CD4-positive, alpha-beta T cell treated with Interferon alpha-2 for 1 hour (primary cell): ENCODE measurements around the gene IDI1.
"Not testable (repeated sequence)": the region's sequence is repeated elsewhere in the genome, so short reads cannot be mapped to it uniquely, and the experiment has no call there.

Experiments used
- DNase-seq, 2 donors: peaks; one replicate each; pipeline ENCODE4 v3.0.0-alpha.2; 2020 to 2022

Gene IDI1

DNA sequence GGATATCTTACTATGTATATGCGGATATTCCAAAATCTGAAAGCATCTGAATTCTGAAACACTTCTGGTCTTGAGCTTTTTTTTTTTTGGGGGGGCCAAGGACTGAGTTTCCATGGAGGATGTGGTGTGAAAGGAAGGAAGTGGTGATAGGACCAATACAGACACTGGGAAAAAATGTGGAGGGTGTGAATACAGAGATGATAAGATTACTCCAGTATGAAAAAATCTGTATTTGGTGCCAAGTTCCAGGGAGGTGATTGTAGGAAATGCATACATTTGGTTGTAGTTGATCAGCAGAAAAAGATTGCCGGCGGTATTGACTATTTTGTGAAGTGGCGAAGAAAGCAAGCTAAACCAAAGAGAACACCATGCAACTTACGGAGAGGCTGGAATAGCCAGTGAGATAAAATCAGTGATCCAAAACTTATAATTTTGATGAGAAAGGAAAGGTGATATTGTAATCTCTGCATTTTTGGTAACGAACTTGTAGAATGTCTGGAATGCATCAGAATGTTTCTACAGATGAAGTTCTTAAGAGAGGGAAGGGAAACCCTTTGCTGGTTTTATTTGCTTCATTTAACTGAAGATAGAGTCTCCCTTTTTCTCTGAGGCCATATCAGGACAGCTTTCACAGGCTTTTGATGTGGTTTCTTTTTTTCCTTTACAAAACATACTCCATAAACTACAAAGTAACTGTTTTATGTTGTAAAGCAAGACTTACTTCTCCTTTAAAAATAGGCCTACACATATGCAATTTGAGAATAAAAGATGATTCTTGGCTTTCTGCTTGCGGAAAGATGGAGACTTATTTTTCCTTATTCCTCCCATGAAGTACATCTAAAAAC is 13.2 kb upstream of the IDI1 start:
- peak in 1 of 2 donors; percentile 34 for DNase-seq

DNA sequence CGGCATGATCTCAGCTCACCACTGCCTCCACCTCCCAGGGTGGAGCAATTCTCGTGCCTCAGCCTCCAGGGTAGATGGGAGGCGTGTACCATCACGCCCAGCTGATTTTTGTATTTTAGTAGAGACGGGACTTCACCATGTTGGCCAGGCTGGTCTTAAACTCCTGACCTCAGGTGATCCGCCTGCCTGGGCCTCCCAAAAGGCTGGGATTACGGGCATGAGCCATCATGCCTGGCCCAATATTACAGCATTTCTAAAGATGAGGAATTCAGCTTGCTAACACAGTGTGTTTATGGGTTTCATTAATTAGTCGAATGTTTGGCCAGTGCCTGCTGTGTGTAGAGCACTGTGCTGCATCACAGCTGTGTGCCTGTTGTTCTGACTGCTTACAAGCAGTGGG is 11.0 kb upstream of the IDI1 start:
- DNase-seq: no peak

DNA sequence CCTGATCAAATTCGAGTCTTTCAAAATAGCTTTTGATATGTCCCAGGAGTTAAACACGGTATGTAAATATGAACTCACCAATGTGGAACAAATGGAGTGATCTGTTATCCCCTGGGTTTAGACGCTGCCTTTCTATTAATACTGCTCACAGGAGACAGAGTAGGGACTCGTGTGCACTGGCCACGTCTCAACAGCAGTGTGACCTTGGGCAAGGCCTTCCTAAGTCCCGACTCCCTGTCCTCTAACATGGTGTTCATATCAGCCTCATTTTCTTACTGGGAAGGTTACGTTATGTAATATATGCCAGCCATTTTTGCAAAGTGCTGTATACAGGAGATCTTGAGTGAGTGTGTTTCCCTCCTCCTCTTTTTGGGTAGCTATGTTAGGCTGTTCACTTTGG is 9.1 kb upstream of the IDI1 start:
- DNase-seq: no peak

DNA sequence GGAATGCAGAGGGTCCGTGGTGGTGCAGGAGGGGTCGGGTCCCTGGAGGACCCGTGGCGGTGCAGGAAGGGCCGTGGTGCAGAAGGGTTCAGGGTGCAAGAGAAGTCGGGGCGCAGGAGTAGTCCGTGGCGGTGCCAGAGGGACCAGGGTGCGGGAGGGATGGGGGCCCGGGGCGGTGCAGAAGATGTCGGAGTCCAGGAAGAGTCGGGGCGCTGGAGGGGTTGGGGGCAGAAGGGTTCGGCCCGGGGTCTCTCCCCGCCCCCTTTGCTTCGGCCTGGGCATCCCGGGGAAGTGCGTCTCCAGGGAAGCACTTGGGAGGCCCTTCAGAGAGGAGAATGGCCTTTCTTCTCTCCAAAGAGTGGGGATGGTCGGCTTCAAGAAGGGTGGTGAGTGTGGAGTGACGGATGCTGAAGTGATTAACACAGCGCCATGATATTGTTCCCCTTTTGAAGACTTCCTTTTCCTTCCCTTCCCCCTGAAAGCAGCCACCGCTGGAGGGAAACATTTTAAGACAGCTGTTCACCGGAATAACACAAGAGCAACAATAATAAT is 8.3 kb upstream of the IDI1 start:
- no peak for DNase-seq

DNA sequence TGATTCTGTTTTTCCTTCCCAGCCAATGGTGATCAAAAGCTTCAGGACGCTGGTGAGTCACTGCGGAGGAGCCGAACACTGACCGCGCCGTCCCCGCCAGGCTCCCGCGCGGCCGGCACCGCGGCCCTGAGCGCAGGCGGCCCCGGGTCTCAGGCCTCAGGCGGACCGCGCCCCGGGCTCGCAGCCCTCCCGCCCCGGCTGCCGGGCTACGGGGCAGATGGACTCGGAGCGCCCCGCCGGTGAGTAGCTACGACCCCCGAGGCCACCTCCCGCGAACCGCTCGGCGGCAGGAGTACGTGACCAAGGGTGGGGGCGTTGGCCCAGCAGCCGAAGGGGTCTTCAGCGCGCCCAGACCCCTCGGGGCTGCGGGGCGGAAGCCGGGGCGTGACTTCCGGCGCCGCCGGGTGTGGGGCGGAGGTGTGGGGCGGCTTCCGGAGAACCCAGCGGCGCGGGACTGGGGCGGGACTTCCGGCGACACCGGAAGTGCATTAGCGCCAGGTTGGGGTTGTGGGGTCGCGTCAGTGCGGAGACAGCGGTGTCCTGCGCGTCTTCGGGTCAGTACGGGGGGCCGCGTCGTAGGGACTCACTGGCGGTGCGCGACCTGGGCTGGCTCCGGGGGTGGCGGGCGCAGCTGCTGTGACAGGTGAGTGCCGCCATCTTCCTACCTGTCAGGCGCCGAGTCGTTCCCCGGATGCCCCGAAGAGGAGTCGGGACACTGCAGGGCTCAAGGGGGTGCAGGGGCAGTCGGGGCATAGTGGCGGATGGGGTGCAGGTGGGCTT is 7.6 kb upstream of the IDI1 start, which contains the start of gene WDR37:
TSS of gene WDR37 (plus strand) at position 60 of the 780 bp plus-strand sequence. CDS start 15,771 bp downstream, outside the sequence.
- peak; percentile 85 to 90 for DNase-seq

DNA sequence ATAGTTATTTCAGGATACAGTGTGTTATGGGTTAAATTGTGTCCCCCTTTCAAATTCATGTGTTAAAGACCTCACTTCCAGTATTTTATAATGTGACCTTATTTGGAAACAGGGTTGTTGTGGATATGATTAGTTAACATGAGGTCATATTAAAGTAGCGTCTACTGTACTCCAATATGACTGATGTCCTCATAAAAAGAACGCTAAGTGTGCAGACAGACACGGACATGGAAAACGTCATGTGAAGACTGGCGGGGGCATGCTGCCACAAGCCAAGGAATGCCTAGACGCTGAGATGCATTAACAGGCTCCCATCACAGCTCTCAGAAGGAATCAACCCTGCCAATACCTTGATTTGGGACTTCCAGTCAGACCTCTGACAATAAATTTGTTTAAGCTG is 5.8 kb upstream of the IDI1 start:
- DNase-seq: no peak

DNA sequence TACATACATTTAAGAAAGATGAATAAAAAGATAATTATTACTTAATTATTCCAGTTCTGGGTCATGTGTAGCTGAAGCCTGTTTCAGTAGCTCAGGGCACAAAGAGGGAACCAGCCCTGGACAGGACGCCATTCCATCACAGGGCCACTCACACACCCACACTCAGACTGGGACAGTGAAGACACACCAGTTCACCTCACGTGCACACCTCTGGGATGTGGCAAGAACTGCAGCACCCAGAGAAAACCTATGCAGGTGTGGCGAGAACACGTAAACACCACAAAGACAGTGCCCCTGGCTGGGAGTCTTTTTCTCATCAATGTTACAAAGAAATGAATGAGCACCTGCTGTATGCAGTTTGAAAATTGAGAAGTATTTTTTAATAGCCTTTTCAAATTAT is 1.6 kb upstream of the IDI1 start:
- DNase-seq: peak; percentile 52 to 72

DNA sequence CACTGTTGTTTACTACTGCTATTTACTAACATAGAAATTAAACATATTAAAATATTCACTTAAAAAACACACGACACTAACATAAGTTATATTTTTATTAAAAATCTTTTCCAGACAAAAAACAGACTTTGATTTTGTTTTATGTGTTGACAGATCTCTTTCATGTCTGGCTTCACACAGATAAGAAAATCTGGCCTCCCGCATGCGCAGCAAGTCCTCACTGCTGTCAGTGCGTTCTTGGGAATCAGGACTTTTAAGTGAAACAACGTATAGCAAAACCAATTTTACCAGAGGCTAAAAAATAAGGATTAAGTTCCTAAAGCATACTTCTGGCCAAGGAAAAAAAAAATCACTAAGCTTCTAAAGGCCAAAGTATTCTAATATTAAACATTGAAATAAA is 1.2 kb upstream of the IDI1 start:
- DNase-seq: peak in 1 of 2 donors; percentile 50

DNA sequence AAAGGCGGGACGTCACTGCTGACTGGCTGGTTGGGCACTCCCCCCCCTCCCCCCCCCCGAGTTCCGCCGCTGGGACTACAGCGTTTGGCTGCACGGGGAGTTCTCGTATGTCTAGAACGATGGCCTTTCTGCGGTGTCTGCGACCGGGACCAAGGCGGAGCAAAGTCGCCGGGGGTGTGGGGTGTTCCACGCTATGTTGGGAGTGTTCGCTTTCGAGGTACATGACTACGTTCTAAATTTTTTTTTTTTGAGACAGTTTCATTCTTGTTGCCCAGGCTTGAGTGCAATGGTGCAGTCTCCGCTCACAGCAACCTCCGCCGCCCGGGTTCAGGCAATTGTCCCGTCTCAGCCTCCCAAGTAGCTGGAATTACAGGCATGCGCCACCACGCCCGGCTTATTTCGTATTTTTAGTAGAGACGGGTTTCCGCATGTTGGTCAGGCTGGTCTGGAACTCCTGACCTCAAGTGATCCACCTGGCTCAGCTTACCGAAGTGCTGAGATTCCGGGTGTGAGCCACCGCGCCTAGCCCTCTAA is 573 bp upstream of the IDI1 start:
- no peak for DNase-seq

DNA sequence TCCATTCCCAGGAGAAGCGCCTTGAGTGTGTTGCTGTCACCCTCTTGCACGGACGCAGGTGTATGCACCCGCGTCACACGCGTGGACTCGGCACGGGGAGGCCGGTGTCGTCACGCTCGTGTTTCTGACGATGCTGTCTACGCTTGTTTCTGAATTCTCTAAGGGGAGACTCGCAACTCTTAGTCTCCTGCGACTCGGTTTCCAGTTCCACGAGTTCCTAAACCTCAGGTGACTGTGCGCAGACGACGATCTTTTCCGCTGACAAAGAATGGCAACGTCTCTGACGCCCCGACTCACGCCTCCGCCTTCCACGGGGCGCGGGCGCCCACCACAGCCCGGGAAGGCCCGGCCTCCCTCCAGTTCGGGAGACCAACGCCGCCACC is 579 bp downstream of the IDI1 start:
- peak in 1 of 2 donors; percentile 75 for DNase-seq

DNA sequence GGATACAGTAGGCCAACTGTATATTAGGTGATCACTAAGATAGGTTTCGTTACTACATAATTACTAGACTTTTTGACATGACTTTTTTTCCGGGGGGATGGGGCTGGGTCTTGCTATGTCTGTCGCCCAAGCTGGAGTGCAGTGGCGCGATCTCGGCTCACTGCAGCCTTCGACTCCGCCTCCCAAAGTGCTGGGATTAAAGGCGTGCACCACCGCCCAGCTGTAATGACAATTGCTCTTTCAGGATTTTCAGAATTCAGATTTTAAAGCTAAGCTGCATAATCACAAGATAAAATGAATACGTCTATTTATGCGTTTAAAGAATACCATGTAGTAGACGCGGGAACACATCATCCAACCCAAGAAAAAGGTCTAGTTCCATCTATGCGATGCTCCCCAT is 982 bp downstream of the IDI1 start:
- DNase-seq: no peak

DNA sequence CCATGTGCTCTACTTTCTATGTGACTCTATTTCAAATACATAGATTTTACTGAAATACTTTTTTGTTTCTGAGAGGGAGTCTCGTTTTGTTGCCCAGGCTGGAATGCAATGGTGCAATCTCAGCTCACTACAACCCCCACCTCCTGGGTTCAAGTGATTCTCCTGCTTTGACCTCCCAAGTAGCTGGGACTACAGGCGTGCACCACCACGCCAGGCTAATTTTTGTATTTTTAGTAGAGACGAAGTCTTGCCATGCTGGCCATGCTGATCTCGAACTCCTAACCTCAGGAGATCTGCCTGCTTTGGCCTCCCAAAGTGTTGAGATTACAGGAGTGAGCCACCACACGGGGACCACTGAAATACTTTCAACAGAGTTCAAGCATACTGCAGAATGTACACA is 3.5 kb downstream of the IDI1 start:
- no peak for DNase-seq

DNA sequence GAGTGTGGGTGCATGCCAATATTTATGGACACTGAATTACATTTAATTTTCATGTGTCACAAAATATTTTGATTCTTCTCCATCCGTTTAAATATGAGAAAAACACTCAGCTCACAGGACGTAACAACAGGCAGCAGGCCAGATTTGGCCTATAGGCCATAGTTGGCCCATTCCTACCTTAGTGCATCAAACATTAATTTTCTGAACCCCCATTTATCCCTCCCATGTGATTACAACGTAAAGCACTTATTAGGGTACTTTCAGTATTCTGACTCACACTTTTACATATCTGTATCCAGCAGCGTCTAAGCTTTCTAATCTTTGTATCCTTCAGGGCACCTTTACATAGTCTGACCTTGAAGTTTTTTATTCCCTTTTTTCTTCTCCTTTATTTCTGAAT is 4.0 kb downstream of the IDI1 start:
- DNase-seq: no peak

DNA sequence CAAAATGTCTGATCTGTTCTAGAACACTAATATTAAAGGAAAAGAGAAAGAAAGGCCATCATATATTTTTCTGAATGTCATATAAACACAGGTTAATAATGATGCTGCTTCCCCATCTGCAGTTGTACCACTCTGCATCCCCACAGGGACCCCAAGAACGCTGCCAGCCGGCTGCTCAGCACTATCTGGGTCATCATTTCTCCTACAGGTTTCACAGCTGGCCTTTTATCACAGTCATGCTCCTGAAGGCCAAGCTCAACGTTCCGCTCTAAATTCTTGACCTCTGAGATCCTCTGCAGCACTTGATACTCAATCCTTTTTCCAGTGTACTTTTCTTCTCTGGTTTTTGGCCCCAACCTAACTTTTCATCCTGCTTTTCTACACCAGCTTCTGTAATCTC is 4.8 kb downstream of the IDI1 start:
- no peak for DNase-seq

DNA sequence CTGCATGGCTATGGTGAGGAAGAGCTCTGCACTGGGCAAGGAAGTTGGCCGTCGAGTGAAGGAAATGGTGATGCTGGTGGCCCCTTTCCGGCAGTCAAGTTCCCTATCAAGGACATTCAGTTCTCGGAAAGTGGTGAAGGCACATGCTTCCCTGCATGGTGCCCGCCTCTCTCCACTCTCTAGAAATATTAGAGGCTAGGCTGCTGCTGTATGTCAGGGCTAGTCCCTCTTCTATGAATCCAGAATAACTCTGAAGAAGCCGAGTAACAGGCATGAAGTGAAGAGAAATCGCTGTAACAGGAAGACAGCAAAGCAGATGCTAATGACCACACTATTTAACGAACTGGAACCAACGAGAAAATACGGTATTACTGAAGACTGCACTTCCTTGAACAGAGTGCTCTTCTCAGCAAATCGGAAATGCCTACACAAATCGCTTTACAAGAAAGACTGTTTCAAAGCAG is 5.4 kb downstream of the IDI1 start:
- DNase-seq: peak; percentile 74 to 78

DNA sequence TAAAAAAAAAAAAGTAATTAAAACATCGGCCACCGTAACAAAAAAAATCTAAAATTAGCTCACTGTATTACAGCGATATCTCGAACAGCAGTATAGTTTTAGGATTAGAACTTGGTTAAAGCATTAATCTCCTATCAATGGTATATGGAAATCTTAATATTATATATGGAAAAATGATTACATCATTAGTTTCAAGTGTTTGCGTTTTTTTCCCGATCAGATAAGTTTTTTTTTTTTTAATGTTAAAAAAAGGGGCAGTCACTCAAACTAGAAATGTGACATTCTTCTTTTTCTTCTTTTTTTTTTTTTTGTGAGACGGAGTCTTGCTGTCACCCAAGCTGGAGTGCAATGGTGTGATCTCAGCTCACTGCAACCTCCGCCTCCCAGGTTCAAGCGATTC is 7.4 kb downstream of the IDI1 start:
- no peak for DNase-seq

DNA sequence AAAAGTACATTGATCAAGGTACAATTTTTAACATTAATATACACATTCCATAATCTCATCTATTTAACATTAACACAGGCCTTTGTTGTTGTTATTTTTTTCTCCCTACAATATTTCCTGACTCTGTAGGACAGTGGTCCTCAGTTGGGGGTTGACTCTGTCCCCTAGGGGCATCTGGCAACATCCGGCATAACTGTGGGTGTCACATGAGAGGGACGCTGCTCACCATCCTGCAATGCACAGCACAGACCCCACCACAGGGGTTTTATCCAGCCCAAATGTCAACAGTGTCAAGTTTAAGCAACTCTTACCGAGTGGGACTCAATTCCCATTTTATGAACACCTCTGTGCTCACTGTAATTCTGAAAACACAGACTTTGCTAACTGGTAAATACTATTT is 8.8 kb downstream of the IDI1 start:
- no peak for DNase-seq

DNA sequence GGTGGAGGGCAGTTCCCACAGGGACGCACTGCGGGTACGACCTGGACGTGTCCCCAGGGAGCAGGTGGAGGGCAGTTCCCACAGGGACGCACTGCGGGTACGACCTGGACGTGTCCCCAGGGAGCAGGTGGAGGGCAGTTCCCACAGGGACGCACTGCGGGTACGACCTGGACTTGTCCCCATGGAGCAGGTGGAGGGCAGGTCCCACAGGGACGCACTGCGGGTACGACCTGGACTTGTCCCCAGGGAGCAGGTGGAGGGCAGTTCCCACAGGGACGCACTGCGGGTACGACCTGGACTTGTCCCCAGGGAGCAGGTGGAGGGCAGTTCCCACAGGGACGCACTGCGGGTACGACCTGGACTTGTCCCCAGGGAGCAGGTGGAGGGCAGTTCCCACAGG is 10.2 kb downstream of the IDI1 start:
- not testable (repeated sequence) for DNase-seq

DNA sequence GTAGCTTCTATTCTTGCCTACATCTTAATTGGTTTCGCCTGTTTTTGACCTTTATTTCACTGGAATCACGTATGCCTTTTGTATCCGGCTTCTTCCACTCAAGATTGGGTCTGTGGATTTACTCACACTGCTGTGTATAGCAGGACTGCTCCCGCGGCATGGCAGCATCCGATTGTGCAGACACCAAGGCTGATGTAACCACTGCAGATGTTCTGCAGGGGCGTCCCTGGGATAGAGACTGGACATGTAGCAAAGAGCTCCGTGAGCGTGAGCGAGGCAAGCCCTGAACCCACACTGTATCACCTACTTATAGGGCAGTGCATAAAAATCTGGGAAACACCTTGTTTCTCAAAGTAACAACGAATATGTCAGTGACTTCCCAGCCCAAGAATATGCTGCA is 11.8 kb downstream of the IDI1 start:
- no peak for DNase-seq

DNA sequence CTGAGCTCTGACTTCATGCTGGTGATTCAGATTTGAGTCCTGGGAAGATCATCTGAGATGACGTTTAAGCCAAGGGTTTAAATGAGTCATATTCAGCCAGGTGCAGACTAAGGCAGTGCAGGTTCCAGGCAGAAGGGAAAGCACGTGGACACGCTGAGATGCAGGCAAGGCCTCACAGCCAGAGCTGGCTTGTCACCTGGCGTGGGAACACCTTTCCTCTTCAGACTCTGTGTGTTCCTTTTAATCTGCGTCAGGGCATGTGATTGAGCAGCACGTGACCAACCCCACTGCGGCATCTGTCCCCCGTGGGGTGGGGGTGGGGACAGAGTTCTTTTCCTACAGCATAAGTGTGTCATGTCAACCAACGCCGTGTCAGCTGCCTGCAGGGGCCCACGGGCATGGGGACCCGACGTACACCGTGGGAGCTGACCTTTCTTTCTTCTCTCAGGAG is 12.6 kb downstream of the IDI1 start:
- peak; percentile 23 to 40 for DNase-seq

DNA sequence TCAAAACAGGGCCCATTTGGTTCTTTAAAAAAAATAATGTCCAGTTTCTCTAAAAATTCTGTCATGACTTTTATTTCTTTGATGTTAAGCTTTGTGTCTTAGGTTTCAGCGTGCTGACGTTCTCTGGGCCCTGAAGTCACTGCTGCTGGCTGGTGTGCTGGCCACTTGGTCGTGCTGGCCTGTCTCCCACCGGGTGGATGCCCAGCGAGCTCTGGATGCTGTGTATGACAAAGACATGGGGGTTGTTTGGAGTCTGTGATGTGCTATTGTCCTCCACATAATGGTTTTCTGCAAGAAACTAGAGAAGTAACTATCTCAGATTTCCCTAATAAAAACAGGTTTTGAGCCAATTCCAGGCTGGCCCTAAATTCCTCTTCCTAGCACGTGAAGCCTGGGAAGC is 13.7 kb downstream of the IDI1 start:
- no peak for DNase-seq

DNA sequence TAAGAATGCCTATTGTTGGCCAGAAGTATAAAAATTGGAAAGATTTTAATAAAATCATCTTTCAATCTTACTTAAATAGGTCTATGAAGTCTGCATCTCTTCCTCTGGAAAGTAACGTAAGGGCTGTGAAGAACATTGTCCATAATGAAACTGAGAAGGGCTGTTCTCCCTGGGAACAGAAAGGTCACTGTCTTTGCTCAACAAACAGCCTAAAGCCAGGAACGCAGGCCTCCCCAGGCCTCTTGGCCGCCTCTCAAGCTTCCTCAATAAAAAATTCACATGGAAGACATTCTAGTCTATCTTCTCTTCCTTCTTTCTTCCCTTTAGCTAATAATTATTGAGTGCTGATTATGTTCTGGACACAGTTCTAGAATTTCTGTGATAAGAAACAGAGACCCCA is 14.2 kb downstream of the IDI1 start:
- no peak for DNase-seq

DNA sequence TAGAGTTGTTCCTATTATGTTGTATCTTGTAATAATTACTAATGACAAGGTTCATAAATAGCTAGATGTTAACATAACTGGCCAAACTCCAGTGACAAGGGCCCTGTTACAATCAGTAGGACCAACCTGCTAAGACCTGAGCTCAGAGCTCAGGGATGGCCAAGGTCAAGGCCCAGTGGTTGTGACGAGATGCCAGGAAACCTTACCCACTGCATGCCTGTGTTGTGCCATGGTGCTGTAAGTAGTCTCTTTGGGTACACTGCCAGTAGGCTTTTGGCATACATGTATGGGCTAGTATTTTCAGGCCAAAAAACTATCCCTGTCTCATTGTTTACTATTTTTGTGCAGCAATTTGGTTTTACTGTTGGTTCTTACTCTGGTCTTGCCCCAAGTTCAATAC is 15.3 kb downstream of the IDI1 start:
- no peak for DNase-seq
